Transverse colon (tissue), 4 donors: Measurements from ENCODE around the gene C4BPA. TPM values are rescaled to one million over a fixed set of nuclear protein-coding genes. Genes with fewer than 3 reads are reported as not detected.

Source experiments
- DNase-seq: peaks from one replicate; pipeline ENCODE4 v3.0.0-alpha.2; 2019
- H3K27ac ChIP-seq, 4 donors: fragments of 200-600 bp; sonication (generic); 2 replicates each; pipeline ENCODE4 v1.5.1; 2016 to 2018; ENCODE audit warnings: inconsistent platforms in 4 of 4
- H3K27me3 ChIP-seq: fragments of 200-600 bp; sonication (generic); 2 replicates; pipeline ENCODE4 v1.5.1; 2017; ENCODE audit warnings: inconsistent platforms
- H3K36me3 ChIP-seq, 4 donors: fragments of 200-600 bp; sonication (generic); 2 replicates each; pipeline ENCODE4 v1.5.1; 2017 to 2019; ENCODE audit warnings: inconsistent platforms in 4 of 4
- H3K4me1 ChIP-seq, 4 donors: fragments of 200-600 bp; sonication (generic); 2 replicates each; pipeline ENCODE4 v1.5.1; 2017 to 2020; ENCODE audit warnings: inconsistent platforms in 4 of 4
- H3K4me3 ChIP-seq, 4 donors: fragments of 200-600 bp; sonication (generic); 1 replicate in 1 of 4; 2 replicates in 3 of 4; pipeline versions ENCODE4 v1.5.1 to v1.6.1; 2017 to 2019; ENCODE audit warnings: inconsistent platforms in 4 of 4
- H3K9me3 ChIP-seq, 2 donors: fragments of 200-600 bp; sonication (generic); 2 replicates each; pipeline ENCODE4 v1.5.1; 2017 to 2019; ENCODE audit warnings: inconsistent platforms in 2 of 2
- CTCF ChIP-seq, 5 experiments: fragments of 200-600 bp in 3 of 5; fragments of 450-650 bp in 2 of 5; sonication (generic) in 3 of 5; IDR thresholded peaks; 1 replicate in 2 of 5; 2 replicates in 3 of 5; pipeline ENCODE4 v1.5.1; 2016 to 2017; ENCODE audit warnings: antibody characterized with exemption in 5 of 5, inconsistent platforms in 3 of 5, mild to moderate bottlenecking in 2 of 5, moderate library complexity in 1 of 5
- EP300 ChIP-seq: sonication (generic); formaldehyde crosslinking; IDR thresholded peaks from one replicate; pipeline ENCODE4 v1.6.1; 2017; ENCODE audit warnings: antibody characterized with exemption, low read depth
- POLR2A ChIP-seq: fragments of 450-650 bp; IDR thresholded peaks from one replicate; pipeline ENCODE4 v1.6.1; 2016; ENCODE audit warnings: antibody characterized with exemption, mild to moderate bottlenecking, moderate library complexity
- POLR2AphosphoS5 ChIP-seq, 3 donors: sonication (generic); formaldehyde crosslinking; IDR thresholded peaks; one replicate each; pipeline ENCODE4 v1.6.1; 2016; ENCODE audit warnings: antibody characterized with exemption in 3 of 3
- WGBS, 2 donors: methylation state at CpG; one replicate each; pipeline ENCODE4 v1.1.5; 2018; ENCODE audit warnings: low coverage in 1 of 2; 5-methylcytosine and 5-hydroxymethylcytosine counted together
- in situ Hi-C, 4 donors: fragments of 200-750 bp; cut with MboI; loops; one replicate each; pipeline versions ENCODE4 v1.15.0 to v1.15.1; 2017; ENCODE audit warnings: low sequenced_read_pairs in 3 of 4, low pct_ligation_motif_present in 1 of 4, low pct_unique_long_range_greater_than_20kb in 1 of 4
- intact Hi-C: fragments of 100-400 bp; cut with DNase I; formaldehyde crosslinking; loops from one replicate; pipeline ENCODE4 v1.15.1; 2023; ENCODE audit warnings: low total_unique reads
- total RNA-seq, 4 donors: library from RNA; depleted of rRNA; stranded (reverse); fragments of >200 nt; gene quantifications; one replicate each; pipeline ENCODE4 v1.1.0, GENCODE V29; 2016

The C4BPA gene
- total RNA-seq, 4 donors from 2014 or later = 2.2 to 4.4 (median 2.5) TPM; not detected in 1

DNA sequence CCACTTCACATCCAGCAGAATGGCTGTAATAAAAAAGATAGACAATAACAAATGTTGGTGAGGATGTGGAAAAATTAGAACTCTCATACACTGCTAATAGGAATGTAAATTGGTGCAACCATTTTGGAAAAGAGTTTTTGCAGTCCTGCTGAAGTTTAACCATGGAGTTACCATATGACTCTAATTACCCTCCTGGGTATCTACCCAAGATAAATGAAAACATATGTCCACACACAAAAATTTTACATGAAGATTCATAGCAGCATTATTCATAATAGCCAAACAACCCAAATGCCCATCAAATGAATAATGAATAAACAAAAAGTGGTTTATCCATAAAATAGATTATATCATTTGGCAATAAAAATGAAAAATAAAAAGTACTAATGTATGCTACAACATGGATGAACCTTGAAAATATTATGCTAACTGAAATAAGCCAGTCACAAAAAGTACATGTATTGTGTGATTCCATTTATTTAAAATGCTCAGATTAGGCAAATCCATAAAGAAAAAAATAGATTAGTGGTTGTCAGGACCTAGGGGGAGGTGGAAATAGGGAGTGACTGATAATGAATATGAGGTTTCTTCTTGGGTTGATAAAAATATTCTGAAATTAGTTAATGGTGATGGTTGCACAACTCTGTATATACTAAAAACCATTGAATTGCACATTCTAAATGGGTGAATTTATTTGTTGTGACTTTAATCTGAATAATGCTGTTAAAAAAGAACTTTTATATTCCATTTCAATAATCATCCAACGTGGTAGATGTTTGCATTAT lies 26.4 kb downstream of the C4BPA start:
- intact Hi-C loops (no loop called here), in situ Hi-C loops (no loop called here)
- WGBS, 2 donors = 71 to 82% methylated on average over 1 of the region's 1 CpG
- TF ChIP-seq POLR2AphosphoS5 (IDR thresholded peaks at IDR 0.05) (no peak), POLR2A (no peak), CTCF (IDR thresholded peaks at IDR 0.05) (no peak), EP300 (no peak)
- Histone ChIP-seq H3K9me3 (peaks cover 7 to 12% of the 10 kb centered on the region in 2 donors), H3K27me3 (no peaks in the 10 kb centered on the region), H3K27ac (no peak overlapping the region), H3K4me1 (no peaks in the 10 kb centered on the region), H3K36me3 (no peaks in the 10 kb centered on the region), H3K4me3 (no peak overlapping the region)
- no peak for DNase-seq

DNA sequence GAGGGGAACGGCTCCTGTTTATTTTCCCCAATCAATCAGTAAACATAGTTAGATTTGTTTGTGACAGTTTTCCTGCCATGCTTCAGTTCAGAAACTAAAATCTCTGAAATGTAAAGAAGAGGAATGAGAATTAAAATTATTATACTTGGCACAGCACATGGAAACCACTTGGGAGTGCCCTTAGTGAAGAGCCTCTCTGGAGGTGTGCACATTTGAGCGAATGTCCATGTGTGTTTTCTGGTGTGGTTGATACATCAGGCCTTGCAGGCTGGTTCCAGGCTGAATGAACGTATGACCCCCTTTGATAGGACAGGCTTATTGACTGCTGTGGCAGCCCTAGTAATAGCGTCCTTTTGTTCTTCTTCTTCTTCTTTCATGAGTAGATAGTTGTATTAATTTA lies 27.1 kb downstream of the C4BPA start:
- H3K27me3 ChIP-seq = no peaks in the 10 kb centered on the region
- no peak overlapping the region for H3K4me3 ChIP-seq
- no peaks in the 10 kb centered on the region for H3K4me1 ChIP-seq
- H3K9me3 ChIP-seq = peaks cover 7 to 12% of the 10 kb centered on the region in 2 donors
- H3K36me3 ChIP-seq = no peaks in the 10 kb centered on the region
- WGBS, 2 donors = 64 to 92% methylated on average over 2 to 4 of the region's 4 CpGs
- TF ChIP-seq EP300 (no peak), POLR2AphosphoS5 (IDR thresholded peaks at IDR 0.05) (no peak), POLR2A (no peak), CTCF (IDR thresholded peaks at IDR 0.05) (no peak)
- intact Hi-C loops = no loop called here
- no peak overlapping the region for H3K27ac ChIP-seq
- DNase-seq = no peak
- in situ Hi-C loops = no loop called here

DNA sequence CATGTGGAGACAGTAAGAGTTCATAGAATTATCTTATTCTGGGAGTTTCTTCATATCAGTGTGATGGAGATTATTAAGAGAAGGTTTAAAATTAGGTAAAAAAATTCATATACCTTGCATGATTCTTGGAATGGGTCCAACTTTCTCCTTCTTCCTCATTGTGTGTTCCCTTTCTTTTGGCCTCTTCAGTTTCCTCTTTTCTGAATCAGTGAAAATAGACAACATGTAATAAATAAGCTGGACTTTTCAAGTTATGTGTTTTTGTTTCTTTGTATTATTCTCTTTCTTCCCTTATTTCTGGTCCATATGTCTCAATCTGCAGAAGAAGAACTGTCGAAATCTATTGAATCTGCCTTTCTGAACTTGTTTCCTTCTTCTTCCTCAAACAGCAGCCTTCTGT lies 30.5 kb downstream of the C4BPA start:
- WGBS, 2 donors = 50 to 89% methylated on average over 1 of the region's 1 CpG
- Histone ChIP-seq H3K4me3 (no peak overlapping the region), H3K36me3 (no peaks in the 10 kb centered on the region), H3K27me3 (no peaks in the 10 kb centered on the region), H3K27ac (no peak overlapping the region), H3K4me1 (no peaks in the 10 kb centered on the region), H3K9me3 (no peaks in the 10 kb centered on the region)
- TF ChIP-seq POLR2A = no peak
- TF ChIP-seq CTCF (IDR thresholded peaks at IDR 0.05) = no peak
- TF ChIP-seq EP300 = no peak
- TF ChIP-seq POLR2AphosphoS5 (IDR thresholded peaks at IDR 0.05) = no peak
- no peak for DNase-seq
- intact Hi-C loops = no loop called here
- in situ Hi-C loops = no loop called here

DNA sequence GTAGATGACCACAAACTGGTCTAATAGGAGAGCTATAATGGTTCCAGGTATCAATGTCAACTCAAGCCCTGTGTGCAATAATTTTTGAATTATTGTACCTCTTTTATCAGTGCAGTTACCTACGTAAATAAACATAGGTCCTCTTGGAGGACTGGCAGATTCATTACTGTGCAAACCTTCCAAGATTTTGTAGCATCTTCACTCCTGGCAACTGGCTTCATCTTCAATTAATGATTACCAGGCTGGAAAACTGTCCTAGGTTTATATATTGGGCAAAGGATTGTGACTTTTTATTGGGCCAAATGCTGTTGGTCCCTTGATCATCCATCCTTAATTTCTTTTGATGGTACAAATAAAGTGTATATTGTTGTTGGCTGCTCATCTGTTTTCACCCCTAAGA lies 35.6 kb downstream of the C4BPA start:
- Histone ChIP-seq H3K27me3 (no peaks in the 10 kb centered on the region), H3K9me3 (no peaks in the 10 kb centered on the region), H3K4me3 (no peak overlapping the region), H3K36me3 (no peaks in the 10 kb centered on the region), H3K4me1 (no peaks in the 10 kb centered on the region), H3K27ac (no peak overlapping the region)
- DNase-seq = no peak
- TF ChIP-seq POLR2AphosphoS5 (IDR thresholded peaks at IDR 0.05) (no peak), CTCF (IDR thresholded peaks at IDR 0.05) (no peak), EP300 (no peak), POLR2A (no peak)
- WGBS, 2 donors = 80 to 89% methylated on average over 1 of the region's 1 CpG
- in situ Hi-C loops (no loop called here), intact Hi-C loops (no loop called here)
